Measurements from ENCODE around the gene EVI5. TPM values are rescaled to one million over a fixed set of nuclear protein-coding genes. Genes with fewer than 3 reads are reported as not detected.

EVI5 gene
- total RNA-seq, 1 experiment from 2014 or later, result 31.6 TPM

GRCh38 chr1:92832537-92833114 is 47.7 kb upstream of the EVI5 start:
- POLR2A ChIA-PET (ENCODE audit: low non-redundant PET), result no interaction called here
- no peak for TF ChIP-seq EZH2 (IDR thresholded peaks at IDR 0.05; ENCODE audit: borderline replicate concordance, low read depth, low read length, poor library complexity, severe bottlenecking)
- TF ChIP-seq, protein P1, sequence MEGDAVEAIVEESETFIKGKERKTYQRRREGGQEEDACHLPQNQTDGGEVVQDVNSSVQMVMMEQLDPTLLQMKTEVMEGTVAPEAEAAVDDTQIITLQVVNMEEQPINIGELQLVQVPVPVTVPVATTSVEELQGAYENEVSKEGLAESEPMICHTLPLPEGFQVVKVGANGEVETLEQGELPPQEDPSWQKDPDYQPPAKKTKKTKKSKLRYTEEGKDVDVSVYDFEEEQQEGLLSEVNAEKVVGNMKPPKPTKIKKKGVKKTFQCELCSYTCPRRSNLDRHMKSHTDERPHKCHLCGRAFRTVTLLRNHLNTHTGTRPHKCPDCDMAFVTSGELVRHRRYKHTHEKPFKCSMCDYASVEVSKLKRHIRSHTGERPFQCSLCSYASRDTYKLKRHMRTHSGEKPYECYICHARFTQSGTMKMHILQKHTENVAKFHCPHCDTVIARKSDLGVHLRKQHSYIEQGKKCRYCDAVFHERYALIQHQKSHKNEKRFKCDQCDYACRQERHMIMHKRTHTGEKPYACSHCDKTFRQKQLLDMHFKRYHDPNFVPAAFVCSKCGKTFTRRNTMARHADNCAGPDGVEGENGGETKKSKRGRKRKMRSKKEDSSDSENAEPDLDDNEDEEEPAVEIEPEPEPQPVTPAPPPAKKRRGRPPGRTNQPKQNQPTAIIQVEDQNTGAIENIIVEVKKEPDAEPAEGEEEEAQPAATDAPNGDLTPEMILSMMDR (conservative IDR thresholded peaks at IDR 0.05; ENCODE audit: low read depth, low read length), result no peak
- peak overlapping the region; percentile 95 for H3K27ac ChIP-seq (ENCODE audit: low read depth, low read length, poor library complexity, severe bottlenecking)
- no peak for DNase-seq (ENCODE audit: low spot score)
- H3K27me3 ChIP-seq (replicated peaks; ENCODE audit: insufficient read depth, low read depth, low read length, poor library complexity), result no peaks in the 10 kb centered on the region
- CTCF ChIA-PET, result interaction anchor here (0.6 to 1.8 kb wide), 2 partner anchors 14 to 36 kb away, joined by 3 to 10 read pairs; no protein-coding TSS in a partner anchor
- H3K4me3 ChIP-seq (ENCODE audit: low read depth, low read length, poor library complexity, severe bottlenecking), result peak overlapping the region; percentile 94
- BruUV-seq (replicated peaks), result no TSS peak
- intact Hi-C loops (cut with micrococcal nuclease; ENCODE audit: unreplicated experiment), result no loop called here
- no peaks in the 10 kb centered on the region for H3K9me3 ChIP-seq (ENCODE audit: low read depth, low read length, poor library complexity, severe bottlenecking)
- H3K4me1 ChIP-seq (ENCODE audit: insufficient read depth, low read length, poor library complexity, severe bottlenecking), result peaks cover 25% of the 10 kb centered on the region
- H3K36me3 ChIP-seq (ENCODE audit: insufficient read depth, low read length, poor library complexity, severe bottlenecking), result peaks cover 49% of the 10 kb centered on the region

DNA sequence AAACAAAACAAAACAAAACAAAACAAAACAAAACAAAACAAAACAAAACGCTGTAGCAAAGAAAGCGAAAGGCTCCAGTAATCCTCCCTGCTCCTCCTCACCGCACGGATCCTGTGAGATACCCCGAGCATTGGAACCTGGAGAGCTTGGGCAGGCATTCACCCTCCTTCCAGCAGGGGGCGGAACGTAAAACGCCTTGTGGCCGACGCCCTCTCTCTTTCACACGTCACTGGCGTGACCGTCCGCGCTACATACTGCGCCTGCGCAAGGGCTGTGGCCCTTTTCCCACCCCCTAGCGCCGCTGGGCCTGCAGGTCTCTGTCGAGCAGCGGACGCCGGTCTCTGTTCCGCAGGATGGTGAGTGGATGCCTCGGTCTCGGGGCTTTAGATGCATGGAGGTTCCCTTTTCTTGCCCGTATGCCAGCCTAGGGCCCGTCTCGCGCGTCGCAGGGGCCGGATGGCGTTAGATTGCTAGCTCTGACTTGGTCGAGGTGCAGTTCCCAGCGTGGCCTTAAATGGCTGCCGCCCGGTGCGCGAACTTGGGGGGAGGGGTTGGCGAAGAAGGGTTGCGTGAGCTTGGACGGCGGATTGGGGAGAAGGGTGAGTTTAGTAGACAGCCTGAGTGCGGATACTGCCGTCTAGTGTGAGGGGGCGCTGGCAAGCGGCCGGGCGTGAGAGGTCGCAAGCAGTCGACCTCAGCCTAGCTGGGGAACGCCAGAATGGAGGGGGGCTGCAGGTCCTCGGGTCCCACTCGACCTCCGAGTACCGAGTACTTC is 47.0 kb upstream of the EVI5 start, which contains the start of gene RPL5:
Gene RPL5 (plus strand): TSS at position 279 of the 775 bp plus-strand sequence. CDS start 75 bp downstream, at position 354.
- DNase-seq (ENCODE audit: low spot score), result peak; percentile 99
- peak within 1 kb of the TSS; percentile 94 for H3K4me3 ChIP-seq (ENCODE audit: low read depth, low read length, poor library complexity, severe bottlenecking)
- no peak for TF ChIP-seq EZH2 (IDR thresholded peaks at IDR 0.05; ENCODE audit: borderline replicate concordance, low read depth, low read length, poor library complexity, severe bottlenecking)
- TF ChIP-seq, protein P1 (conservative IDR thresholded peaks at IDR 0.05; ENCODE audit: low read depth, low read length), result peak; percentile 96
- BruUV-seq (replicated peaks), result no TSS peak
- CTCF ChIA-PET, result interaction anchor here (0.6 to 1.8 kb wide), 4 partner anchors 13 to 83 kb away, joined by 3 to 10 read pairs (median 3); no protein-coding TSS in a partner anchor
- peak within 1 kb of the TSS; percentile 95 for H3K27ac ChIP-seq (ENCODE audit: low read depth, low read length, poor library complexity, severe bottlenecking)
- H3K9me3 ChIP-seq (ENCODE audit: low read depth, low read length, poor library complexity, severe bottlenecking), result no peaks in the 10 kb centered on the region
- POLR2A ChIA-PET (ENCODE audit: low non-redundant PET), result interaction anchor here (0.6 to 0.7 kb wide), 2 partner anchors 18 to 44 kb away, joined by 5 to 6 read pairs; no protein-coding TSS in a partner anchor
- H3K27me3 ChIP-seq (replicated peaks; ENCODE audit: insufficient read depth, low read depth, low read length, poor library complexity), result no peaks in the 10 kb centered on the region
- H3K4me1 ChIP-seq (ENCODE audit: insufficient read depth, low read length, poor library complexity, severe bottlenecking), result peaks cover 25% of the 10 kb centered on the region
- intact Hi-C loops (cut with micrococcal nuclease; ENCODE audit: unreplicated experiment), result no loop called here
- H3K36me3 ChIP-seq (ENCODE audit: insufficient read depth, low read length, poor library complexity, severe bottlenecking), result peaks cover 43% of the 10 kb centered on the region

GRCh38 chr1:92831368-92831761 is 46.5 kb upstream of the EVI5 start:
- H3K4me1 ChIP-seq (ENCODE audit: insufficient read depth, low read length, poor library complexity, severe bottlenecking), result peaks cover 20% of the 10 kb centered on the region
- no peaks in the 10 kb centered on the region for H3K9me3 ChIP-seq (ENCODE audit: low read depth, low read length, poor library complexity, severe bottlenecking)
- TF ChIP-seq, protein P1 (conservative IDR thresholded peaks at IDR 0.05; ENCODE audit: low read depth, low read length), result no peak
- TF ChIP-seq EZH2 (IDR thresholded peaks at IDR 0.05; ENCODE audit: borderline replicate concordance, low read depth, low read length, poor library complexity, severe bottlenecking), result no peak
- ChIA-PET CTCF (interaction anchor here (0.8 to 1.8 kb wide), 3 partner anchors 12 to 83 kb away, joined by 3 to 10 read pairs (median 3); no protein-coding TSS in a partner anchor), POLR2A (ENCODE audit: low non-redundant PET) (interaction anchor here (0.6 to 1.0 kb wide), 3 partner anchors 19 to 46 kb away, joined by 3 to 6 read pairs (median 5); partner anchors contain the start of gene EVI5)
- H3K4me3 ChIP-seq (ENCODE audit: low read depth, low read length, poor library complexity, severe bottlenecking), result peak overlapping the region; percentile 94
- DNase-seq (ENCODE audit: low spot score), result no peak
- TSS peak; percentile 89 for BruUV-seq (replicated peaks)
- intact Hi-C loops (cut with micrococcal nuclease; ENCODE audit: unreplicated experiment), result no loop called here
- H3K36me3 ChIP-seq (ENCODE audit: insufficient read depth, low read length, poor library complexity, severe bottlenecking), result peaks cover 37% of the 10 kb centered on the region
- no peaks in the 10 kb centered on the region for H3K27me3 ChIP-seq (replicated peaks; ENCODE audit: insufficient read depth, low read depth, low read length, poor library complexity)
- H3K27ac ChIP-seq (ENCODE audit: low read depth, low read length, poor library complexity, severe bottlenecking), result peak overlapping the region; percentile 95
